ENCODE measurements around the gene FAT1. TPM values are rescaled to one million over a fixed set of nuclear protein-coding genes. Genes with fewer than 3 reads are reported as not detected.

FAT1 gene
- total RNA-seq, 2 donors from 2014 or later, result 175 to 215 TPM

GRCh38 chr4:186730621-186731020 is 7.0 kb upstream of the FAT1 start:
- Histone ChIP-seq H3K27ac (no peak overlapping the region), H3K4me3 (no peak overlapping the region), H3K36me3 (no peaks in the 10 kb centered on the region), H3K4me1 (replicated peaks) (no peaks in the 10 kb centered on the region), H3K27me3 (replicated peaks; ENCODE audit: insufficient read depth) (no peaks in the 10 kb centered on the region), H3K9me3 (no peaks in the 10 kb centered on the region)
- intact Hi-C loops (cut with DNase I), result no loop called here
- TF ChIP-seq POLR2A (IDR thresholded peaks at IDR 0.05) (no peak), CTCF (IDR thresholded peaks at IDR 0.05) (no peak), POLR2AphosphoS5 (IDR thresholded peaks at IDR 0.05) (no peak)
- 89% methylated on average over 5 of the region's 5 CpGs for WGBS
- no peak for DNase-seq (ENCODE audit: low spot score)

- no peaks in the 10 kb centered on the region for H3K4me1 ChIP-seq (replicated peaks)
- no peak overlapping the region for H3K4me3 ChIP-seq
- intact Hi-C loops (cut with DNase I), result no loop called here
- H3K9me3 ChIP-seq, result no peaks in the 10 kb centered on the region
- TF ChIP-seq POLR2AphosphoS5 (IDR thresholded peaks at IDR 0.05), result no peak
- TF ChIP-seq CTCF (IDR thresholded peaks at IDR 0.05), result no peak
- TF ChIP-seq POLR2A (IDR thresholded peaks at IDR 0.05), result no peak
- no peaks in the 10 kb centered on the region for H3K27me3 ChIP-seq (replicated peaks; ENCODE audit: insufficient read depth)
- no peak overlapping the region for H3K27ac ChIP-seq
- no peak for DNase-seq (ENCODE audit: low spot score)
- H3K36me3 ChIP-seq, result no peaks in the 10 kb centered on the region
- 83% methylated on average over 1 of the region's 1 CpG for WGBS
These were observed 6.2 kb upstream of the FAT1 start for GRCh38 chr4:186729856-186730255.

GRCh38 chr4:186728631-186729271 is 5.1 kb upstream of the FAT1 start:
- TF ChIP-seq POLR2AphosphoS5 (IDR thresholded peaks at IDR 0.05), result no peak
- TF ChIP-seq POLR2A (IDR thresholded peaks at IDR 0.05), result no peak
- peak in 1 of 4 experiments; percentile 2 for TF ChIP-seq CTCF (IDR thresholded peaks at IDR 0.05)
- Histone ChIP-seq H3K4me3 (no peak overlapping the region), H3K9me3 (no peaks in the 10 kb centered on the region), H3K27me3 (replicated peaks; ENCODE audit: insufficient read depth) (no peaks in the 10 kb centered on the region), H3K4me1 (replicated peaks) (no peaks in the 10 kb centered on the region), H3K27ac (no peak overlapping the region), H3K36me3 (no peaks in the 10 kb centered on the region)
- intact Hi-C loops (cut with DNase I), result no loop called here
- DNase-seq (ENCODE audit: low spot score), result no peak
- WGBS, result 68% methylated on average over 4 of the region's 4 CpGs

- Histone ChIP-seq H3K27ac (no peak overlapping the region), H3K9me3 (no peaks in the 10 kb centered on the region), H3K27me3 (replicated peaks; ENCODE audit: insufficient read depth) (no peaks in the 10 kb centered on the region), H3K4me1 (replicated peaks) (no peaks in the 10 kb centered on the region), H3K36me3 (no peaks in the 10 kb centered on the region), H3K4me3 (no peak overlapping the region)
- intact Hi-C loops (cut with DNase I), result no loop called here
- TF ChIP-seq POLR2AphosphoS5 (IDR thresholded peaks at IDR 0.05) (no peak), POLR2A (IDR thresholded peaks at IDR 0.05) (no peak), CTCF (IDR thresholded peaks at IDR 0.05) (peak in 1 of 4 experiments; percentile 4)
- DNase-seq (ENCODE audit: low spot score), result no peak
- 64% methylated on average over 6 of the region's 6 CpGs for WGBS
These were observed 4.4 kb upstream of the FAT1 start for GRCh38 chr4:186727977-186728519.
